H1 (cell line): ENCODE results near the gene PLIN1. TPM values are rescaled to one million over a fixed set of nuclear protein-coding genes. Genes with fewer than 3 reads are reported as not detected.

Experiments
- GTF2F1 ChIP-seq: IDR thresholded peaks from 2 replicates; pipeline ENCODE4 v1.6.1; 2012; ENCODE audit warnings: low read depth, low read length, improper control_type of control experiment, borderline replicate concordance
- RAD21 ChIP-seq, 2 experiments: IDR thresholded peaks in 1 of 2; conservative IDR thresholded peaks in 1 of 2; 2 replicates each; pipeline ENCODE4 v1.6.1; 2011; ENCODE audit warnings: low read depth in 2 of 2, low read length in 2 of 2, improper control_type of control experiment in 1 of 2, inconsistent platforms in 1 of 2, mild to moderate bottlenecking in 1 of 2, moderate library complexity in 1 of 2
- RNF2 ChIP-seq: fragments of 200-900, 300-1000 bp; sonication (generic); IDR thresholded peaks from 2 replicates; pipeline ENCODE4 v1.7.1; 2016; ENCODE audit warnings: borderline replicate concordance, low read depth, mild to moderate bottlenecking, antibody characterized with exemption, low read length; ENCODE audit not compliant: poor library complexity, severe bottlenecking; ENCODE audit errors: missing control alignments
- SIN3A ChIP-seq, 2 experiments: IDR thresholded peaks in 1 of 2; conservative IDR thresholded peaks in 1 of 2; 2 replicates each; pipeline ENCODE4 v1.6.1; 2011 to 2012; ENCODE audit warnings: low read length in 2 of 2, improper control_type of control experiment in 1 of 2, low read depth in 1 of 2, mild to moderate bottlenecking in 1 of 2
- polyA plus RNA-seq, 7 experiments: library from polyadenylated mRNA; depleted of rRNA in 3 of 7; stranded (reverse) in 5 of 7; unstranded in 2 of 7; fragments of >200 nt in 5 of 7; fragments of 200-250 nt in 2 of 7; gene quantifications; 1 replicate in 5 of 7; 2 replicates in 1 of 7; 4 replicates in 1 of 7; pipeline versions ENCODE4 v1.2.1 to v1.2.3, GENCODE V29; 2011 to 2013; ENCODE audit warnings: missing spikeins in 2 of 7, mixed read lengths in 2 of 7
- total RNA-seq: library from RNA; stranded (reverse); fragmentation: NEBNext Ultra II Directional; extraction: Animal tissue kit (Norgen Biotek cat#: 25700); gene quantifications from 2 replicates; pipeline ENCODE4 v1.2.1, GENCODE V29; 2021

PLIN1 gene
- total and polyA plus RNA-seq, 2 of the 8 experiments (the other 6 are each of a cell fraction or from before 2014, with no cell fraction given) = 0.33 TPM; not detected in 1

DNA sequence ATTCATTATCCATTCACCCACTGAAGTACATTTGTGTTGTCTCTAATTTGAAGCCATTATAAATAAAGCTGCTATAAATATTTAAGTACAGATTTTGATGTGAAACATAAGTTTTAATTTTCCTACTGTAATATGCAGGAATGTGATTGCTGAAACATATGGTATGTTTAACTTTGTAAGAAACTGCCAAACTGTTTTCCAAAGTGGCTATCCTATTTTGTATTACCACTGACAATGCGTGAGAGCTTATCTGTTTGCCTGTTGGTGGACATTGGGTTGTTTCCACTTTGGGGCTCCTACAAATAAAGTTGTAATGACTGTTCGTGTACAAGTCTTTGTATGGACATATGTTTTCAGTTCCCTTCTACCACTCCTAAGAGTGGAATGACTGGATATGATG lies 13.9 kb upstream of the PLIN1 start (continued):
- TF ChIP-seq RNF2 = no peak
- no peak for TF ChIP-seq GTF2F1
- no peak for TF ChIP-seq SIN3A (conservative IDR thresholded peaks at IDR 0.05 in 1 of 2, IDR thresholded peaks at IDR 0.05 in 1 of 2; ENCODE audit: low read depth in 1 of 2, low read length in 2 of 2)
- no peak for TF ChIP-seq RAD21 (IDR thresholded peaks at IDR 0.05 in 1 of 2, conservative IDR thresholded peaks at IDR 0.05 in 1 of 2; ENCODE audit: low read depth in 2 of 2, low read length in 2 of 2)
